Right renal pelvis (tissue), 4 donors: ENCODE measurements around the gene SREBF2. TPM values are rescaled to one million over a fixed set of nuclear protein-coding genes. Genes with fewer than 3 reads are reported as not detected.
"Not testable (repeated sequence)": the region's sequence is repeated elsewhere in the genome, so short reads cannot be mapped to it uniquely, and the experiment has no call there.

Source experiments
- DNase-seq, 4 donors: peaks; one replicate each; pipeline ENCODE4 v3.0.0-alpha.2; 2013; ENCODE audit warnings: low read depth in 4 of 4, low spot score in 3 of 4, missing footprints in 1 of 4
- polyA plus RNA-seq, 4 donors: library from polyadenylated mRNA; unstranded; fragments of 120-200 nt; gene quantifications; one replicate each; pipeline ENCODE4 v1.2.1, GENCODE V29; 2013; ENCODE audit not compliant: insufficient read length in 4 of 4

The SREBF2 gene
- polyA plus RNA-seq, 4 donors, result 94.0 to 104 (median 101) TPM

- DNase-seq, result no peak
Measured at GRCh38 chr22:41820447-41820846, 12.5 kb upstream of the SREBF2 start.

- DNase-seq, result no peak
Measured at GRCh38 chr22:41821471-41822316, 11.2 kb upstream of the SREBF2 start.

DNA sequence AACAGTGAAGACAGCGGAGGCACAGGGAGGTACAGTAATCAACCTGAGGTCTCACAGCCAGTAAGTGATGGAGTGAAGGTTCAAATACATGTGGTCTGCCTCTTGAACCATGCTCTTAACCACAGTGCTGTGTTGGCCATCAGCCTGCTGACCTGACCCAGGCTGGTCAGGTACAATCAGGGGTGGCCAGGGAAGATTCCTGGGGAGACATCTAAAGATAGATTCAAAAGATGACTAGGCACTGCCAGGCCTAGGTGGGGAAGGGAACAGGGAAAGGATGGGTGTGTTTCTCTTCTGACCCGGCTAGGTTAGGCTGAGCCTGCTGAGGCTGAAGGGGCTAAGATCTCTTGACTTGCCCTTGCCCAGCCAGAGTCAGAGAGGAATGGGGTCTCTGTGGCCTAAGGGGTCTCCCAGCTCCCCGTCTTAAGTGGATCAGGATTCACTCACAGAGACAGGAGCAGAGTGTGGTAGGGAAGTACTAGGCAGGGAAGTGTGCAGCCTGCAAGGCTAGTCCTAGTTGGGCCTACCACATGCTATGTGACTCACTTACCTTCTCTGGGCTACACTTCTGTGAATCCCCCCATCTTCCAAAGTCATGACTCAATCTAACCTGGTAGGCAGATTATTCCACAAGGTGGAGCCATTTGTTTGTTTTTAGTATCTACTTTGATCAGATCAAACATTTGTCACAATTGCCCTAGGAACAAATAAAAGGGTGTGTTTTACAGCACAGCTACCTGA is 10.4 kb upstream of the SREBF2 start:
- no peak for DNase-seq

GRCh38 chr22:41823797-41824196 is 9.1 kb upstream of the SREBF2 start:
- no peak for DNase-seq

DNA sequence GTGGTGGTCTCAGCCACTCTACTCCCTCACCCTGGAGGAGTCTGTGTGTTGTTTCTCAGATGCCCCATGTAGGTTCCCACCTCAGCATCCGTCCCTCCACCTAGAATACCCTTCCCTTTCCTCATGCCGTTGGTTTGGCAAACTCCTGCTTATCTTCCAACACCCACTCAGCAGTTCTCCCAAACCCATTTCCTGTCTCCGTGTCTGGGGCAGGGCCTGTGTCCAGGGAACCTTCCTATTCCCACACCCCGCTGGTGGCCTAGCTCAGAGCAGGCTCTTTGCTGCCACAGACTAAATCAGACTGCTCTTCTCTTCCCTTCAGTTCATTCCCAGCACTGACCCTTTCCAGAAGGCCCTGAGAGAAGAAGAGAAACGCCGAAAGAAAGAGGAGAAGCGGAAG is 7.5 kb upstream of the SREBF2 start:
- no peak for DNase-seq

GRCh38 chr22:41826021-41826420 is 6.9 kb upstream of the SREBF2 start:
- no peak for DNase-seq

DNA sequence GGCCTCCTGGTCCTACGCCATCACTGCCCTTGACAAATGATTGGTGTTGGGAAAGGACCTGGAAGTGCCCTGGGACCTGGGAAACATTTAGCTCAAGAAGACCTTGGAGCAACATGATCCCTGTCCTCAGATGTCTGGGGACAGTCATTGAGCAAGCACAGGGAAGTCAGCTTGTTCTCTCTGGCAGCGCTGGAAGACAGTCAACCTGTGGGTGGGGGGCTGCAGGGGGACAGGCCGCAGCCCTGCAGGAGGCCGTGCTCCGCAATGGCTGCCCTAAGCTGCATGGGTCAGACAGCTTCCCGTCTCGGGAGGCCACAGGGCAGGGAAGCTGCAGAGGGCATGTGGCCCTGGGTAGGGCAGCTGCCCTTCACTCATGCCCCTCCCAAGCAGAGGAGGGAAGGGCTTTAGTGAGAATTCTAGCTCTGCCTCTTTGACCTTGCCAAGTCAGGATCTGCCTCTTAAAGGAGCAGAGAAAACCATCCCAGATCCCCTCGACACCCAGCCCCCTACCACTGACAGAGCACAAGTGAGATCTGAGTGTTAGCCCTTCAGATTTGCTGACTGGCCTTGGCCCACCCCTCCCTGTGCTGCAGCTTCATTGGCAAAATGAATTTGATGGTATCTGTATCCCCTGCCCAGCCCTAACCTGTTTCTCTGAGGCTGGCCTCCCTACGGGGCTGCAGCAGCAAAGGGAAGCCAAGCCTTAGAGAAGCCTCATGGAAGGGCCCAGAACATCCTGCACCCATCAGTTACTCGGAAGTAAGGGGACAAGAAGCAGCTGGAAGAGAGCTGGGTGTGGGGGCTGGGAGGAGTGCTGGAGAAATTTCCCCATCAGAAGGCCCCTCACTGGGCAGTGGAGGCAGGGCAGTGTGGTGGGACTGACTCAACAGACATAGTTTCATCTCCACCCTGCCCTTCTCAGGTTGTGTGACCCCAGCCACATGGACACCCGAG is 6.2 kb upstream of the SREBF2 start:
- DNase-seq, result no peak

DNA sequence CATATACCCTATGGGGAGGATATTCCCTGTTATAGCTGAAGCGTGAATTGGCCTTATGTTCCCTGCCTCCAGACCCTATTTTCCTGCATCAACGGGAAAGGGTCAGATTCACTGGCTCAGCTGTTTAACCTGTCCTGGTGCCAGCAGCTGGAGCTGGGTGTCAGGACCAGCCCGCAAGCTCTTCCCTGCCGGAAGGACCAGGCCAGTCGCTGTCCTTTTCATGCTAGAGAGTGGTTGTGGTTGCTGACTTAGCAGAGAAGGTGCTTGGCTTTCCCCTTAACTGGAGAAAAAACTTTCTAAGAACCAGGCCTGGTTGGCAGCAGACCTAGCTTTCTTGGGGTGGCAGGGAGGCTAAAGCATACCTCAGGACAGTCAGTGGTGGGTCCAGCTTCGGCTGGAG is 5.2 kb upstream of the SREBF2 start:
- no peak for DNase-seq

DNA sequence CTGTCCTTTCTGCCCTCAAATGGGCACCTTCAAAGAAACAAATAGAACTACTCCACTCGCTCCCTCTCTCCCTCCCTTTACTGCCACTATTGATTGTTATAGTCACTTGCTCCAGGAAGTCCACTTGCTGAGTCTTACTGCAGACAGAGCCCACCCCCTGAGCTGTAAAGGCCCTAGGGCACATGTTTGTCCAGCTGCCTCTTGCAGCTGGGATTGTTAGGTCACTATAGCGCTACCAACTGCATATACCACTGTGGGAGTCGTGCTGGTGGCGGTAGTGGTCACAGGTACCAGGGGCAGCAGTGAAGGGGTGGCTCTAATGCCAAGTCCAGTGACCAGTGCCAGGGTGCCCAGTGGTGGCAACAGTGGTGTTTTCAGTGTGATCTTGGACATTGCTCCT is 4.4 kb upstream of the SREBF2 start:
- DNase-seq, result no peak

DNA sequence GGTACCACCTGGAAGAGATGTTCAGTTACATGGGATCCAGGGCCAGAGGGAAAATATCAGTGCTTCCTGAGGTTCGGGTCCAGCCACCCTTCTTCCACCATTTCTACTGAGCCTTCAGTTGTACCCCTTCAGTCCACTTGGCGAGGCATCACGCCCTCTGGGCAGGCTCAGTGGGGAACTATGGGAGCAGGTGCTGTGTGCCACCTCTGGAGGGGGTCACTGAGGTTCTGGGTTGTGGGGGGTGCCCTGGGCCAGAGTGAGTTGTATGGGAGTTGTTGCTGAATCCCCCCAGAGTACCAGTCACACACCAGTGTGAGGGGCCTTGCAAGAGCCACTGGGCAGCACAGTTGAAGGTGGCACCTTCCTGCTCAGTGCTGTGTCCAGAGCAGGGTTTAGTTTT is 2.7 kb upstream of the SREBF2 start:
- DNase-seq, result no peak

- no peak for DNase-seq
Measured at GRCh38 chr22:41831383-41831782, 1.5 kb upstream of the SREBF2 start.

- no peak for DNase-seq
Measured at GRCh38 chr22:41831828-41832552, 915 bp upstream of the SREBF2 start.

DNA sequence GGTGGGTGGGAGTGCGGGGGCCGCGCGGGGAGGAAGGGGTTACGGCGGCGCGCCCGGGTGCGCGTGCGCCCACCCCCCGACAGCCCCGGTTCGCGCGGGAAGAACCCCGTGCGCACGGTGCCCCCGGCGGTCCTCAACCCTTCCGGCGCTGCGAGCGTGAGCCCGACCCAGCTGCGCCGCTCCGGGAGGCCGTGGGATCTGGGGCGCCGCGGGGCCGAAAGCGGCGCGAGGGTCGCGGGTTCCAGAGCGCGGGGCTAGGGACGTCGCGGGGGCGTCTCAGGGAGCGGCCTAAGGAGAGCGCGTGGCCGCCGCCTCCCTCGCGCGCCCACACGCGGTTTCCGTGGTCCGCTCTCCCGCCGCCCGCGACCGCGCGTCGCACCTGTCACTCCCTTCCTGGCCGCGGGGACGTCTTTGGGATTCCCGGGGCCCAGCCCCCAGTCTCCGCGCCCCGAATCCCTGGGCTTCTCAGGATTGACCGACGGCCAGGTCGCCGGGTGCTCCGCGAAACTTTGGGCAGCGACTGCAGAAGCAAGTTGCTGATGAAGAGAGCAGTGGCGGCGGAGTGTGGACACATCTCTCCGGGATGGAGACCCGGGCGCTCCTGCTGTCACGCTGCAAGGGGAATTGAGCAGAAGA is 582 bp downstream of the SREBF2 start:
- no peak for DNase-seq

DNA sequence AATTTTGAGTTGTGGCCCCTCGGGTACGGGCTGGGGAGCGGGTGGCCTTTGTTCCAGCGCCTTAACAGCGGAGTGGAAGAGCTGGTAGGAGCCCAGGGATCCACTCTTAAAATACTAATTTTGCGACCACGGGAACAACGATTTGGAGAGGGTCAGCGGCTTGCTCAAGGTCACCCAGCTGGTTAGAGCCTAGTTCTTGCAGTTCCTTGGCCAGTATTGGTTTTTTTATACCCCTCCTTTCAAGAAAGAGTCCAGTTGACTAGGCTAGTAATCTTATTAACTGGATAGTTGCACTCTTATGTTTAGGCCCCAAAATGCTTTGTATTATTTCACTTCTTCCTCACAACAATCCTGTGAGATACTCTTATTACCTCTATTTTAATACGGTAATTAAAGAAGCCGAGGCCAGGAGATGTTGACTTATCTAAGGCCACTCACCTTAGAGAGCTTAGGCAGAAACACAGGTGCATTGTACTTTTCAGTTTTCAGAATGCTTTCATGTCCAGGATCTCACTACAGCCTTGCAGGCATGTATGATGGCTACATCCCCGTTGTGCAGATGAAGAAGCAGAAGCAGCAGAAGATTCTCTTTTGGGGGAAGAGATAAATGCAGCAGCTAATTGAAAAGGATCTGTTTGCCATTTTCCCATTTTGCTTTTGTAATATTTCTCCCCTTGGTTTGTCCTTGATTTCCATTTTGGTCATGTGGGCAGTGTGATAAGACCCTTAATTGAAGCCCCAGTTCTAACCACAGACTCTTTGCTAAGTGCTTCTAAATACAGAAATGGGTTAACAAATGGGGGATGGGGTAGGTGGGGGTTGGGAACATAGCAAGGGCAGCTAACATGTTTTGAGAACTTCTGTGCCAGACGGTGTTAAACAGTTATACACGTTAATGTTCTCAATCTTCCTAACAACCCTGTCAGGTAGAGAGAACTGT is 1.4 kb downstream of the SREBF2 start:
- no peak for DNase-seq

- not testable (repeated sequence) for DNase-seq
Measured at GRCh38 chr22:41835462-41835861, 2.6 kb downstream of the SREBF2 start.

GRCh38 chr22:41836551-41836950 is 3.6 kb downstream of the SREBF2 start:
- no peak for DNase-seq

DNA sequence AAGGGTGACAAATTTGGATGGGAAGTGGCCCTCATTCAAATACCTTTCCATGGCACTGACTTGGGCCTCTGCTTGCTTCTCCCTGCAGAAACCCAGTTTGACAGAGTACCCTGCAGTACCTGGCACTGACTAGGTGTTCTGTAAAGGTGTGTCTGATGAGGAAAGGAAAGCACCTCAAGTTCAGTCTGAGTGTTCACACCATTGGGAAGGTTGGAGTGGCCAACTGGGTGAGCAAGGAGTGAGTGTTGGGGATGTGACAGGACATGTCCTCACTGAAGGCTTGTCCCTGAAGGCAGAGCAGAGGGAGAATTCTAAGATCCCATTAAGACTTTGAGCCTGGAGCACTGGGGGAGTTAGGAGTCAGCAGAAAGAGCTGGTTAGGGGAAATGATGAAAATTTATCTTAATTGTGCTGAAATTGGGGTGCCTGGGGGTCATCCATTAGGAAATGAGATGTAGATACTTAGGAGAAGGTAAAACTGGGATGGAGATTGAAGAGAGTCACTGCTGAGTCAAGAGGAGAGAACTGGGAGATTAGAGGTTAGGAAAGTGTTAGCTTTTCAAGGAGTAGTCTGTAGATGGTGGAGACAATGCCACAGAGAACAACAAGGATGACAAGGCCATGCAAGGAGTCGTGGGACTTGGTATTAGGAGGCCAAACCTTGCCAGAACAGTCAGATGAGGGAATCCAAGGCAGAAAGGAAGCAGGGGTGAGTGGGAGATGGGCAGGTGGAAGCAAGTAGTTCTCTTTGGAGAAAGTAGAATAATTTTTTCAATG is 6.1 kb downstream of the SREBF2 start:
- DNase-seq, result no peak

DNA sequence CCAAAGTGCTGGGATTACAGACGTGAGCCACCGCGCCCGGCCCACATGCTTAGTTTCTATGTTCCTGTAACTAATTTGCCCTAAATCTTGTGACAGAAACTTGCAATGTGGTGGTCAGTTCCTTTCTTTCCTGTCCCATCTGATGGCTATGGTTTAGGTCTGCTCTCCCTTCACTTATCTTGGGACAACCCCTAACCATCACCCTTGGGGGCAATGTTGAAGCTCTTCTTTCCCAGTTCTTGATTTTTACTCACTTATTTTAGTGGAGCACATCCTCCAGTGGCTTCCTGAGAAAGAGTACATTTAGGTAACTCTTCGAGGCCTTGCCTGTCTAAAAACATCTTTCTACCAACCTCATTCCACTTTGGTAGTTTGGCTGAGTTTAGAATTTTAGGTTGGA is 7.3 kb downstream of the SREBF2 start:
- no peak for DNase-seq
